Measurements from ENCODE around the gene COL6A5. TPM values are rescaled to one million over a fixed set of nuclear protein-coding genes. Genes with fewer than 3 reads are reported as not detected.
A peak's percentile ranks its signal among the peaks of the same experiment; 100 is the strongest.

Gene COL6A5
- total and polyA plus RNA-seq, 11 donors = 0.03 to 0.14 TPM; not detected in 9

DNA sequence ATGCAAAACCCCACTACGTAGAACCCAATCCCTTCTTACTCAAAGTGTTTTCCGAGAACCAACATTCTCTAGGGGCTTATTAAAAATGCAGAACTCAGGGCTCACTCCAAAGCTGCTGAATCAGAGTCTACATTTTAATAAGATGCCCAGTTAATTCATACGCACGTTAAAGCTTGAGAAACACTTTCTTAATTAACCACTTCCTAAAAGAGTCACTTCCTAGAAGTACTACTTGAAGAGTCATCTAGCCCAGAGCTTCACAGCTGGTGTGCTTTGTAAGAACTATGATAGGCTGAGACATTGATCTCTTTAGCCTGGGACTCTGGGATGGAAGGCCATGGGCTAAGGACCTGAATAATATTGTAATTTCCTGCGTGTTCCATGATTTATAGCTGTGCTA is 9.0 kb downstream of the COL6A5 start:
- H3K4me3 ChIP-seq = no peak overlapping the region
- no peak overlapping the region for H3K27ac ChIP-seq
- no peak for DNase-seq
- WGBS, 4 donors = 71 to 77% (median 76%) methylated on average over 5 of the region's 5 CpGs
- no peak for ATAC-seq
- intact Hi-C loops (cut with DNase I) = no loop called here
- peaks cover 0 to 4% (median 0%) of the 10 kb centered on the region in 12 donors for H3K4me1 ChIP-seq
- H3K36me3 ChIP-seq = no peaks in the 10 kb centered on the region
- no peak for TF ChIP-seq POLR2A (IDR thresholded peaks at IDR 0.05)
- TF ChIP-seq, protein P1, sequence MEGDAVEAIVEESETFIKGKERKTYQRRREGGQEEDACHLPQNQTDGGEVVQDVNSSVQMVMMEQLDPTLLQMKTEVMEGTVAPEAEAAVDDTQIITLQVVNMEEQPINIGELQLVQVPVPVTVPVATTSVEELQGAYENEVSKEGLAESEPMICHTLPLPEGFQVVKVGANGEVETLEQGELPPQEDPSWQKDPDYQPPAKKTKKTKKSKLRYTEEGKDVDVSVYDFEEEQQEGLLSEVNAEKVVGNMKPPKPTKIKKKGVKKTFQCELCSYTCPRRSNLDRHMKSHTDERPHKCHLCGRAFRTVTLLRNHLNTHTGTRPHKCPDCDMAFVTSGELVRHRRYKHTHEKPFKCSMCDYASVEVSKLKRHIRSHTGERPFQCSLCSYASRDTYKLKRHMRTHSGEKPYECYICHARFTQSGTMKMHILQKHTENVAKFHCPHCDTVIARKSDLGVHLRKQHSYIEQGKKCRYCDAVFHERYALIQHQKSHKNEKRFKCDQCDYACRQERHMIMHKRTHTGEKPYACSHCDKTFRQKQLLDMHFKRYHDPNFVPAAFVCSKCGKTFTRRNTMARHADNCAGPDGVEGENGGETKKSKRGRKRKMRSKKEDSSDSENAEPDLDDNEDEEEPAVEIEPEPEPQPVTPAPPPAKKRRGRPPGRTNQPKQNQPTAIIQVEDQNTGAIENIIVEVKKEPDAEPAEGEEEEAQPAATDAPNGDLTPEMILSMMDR (IDR thresholded peaks at IDR 0.05) = no peak
- H3K9me3 ChIP-seq = no peaks in the 10 kb centered on the region
- H3K27me3 ChIP-seq = peaks cover 0 to 6% (median 0%) of the 10 kb centered on the region in 9 donors

GRCh38 chr3:130374033-130374432 is 28.6 kb downstream of the COL6A5 start:
- DNase-seq = no peak
- 78 to 85% (median 80%) methylated on average over 3 of the region's 3 CpGs for WGBS, 4 donors
- H3K27me3 ChIP-seq = no peaks in the 10 kb centered on the region
- H3K4me1 ChIP-seq = no peaks in the 10 kb centered on the region
- intact Hi-C loops (cut with DNase I) = no loop called here
- H3K9me3 ChIP-seq = no peaks in the 10 kb centered on the region
- H3K4me3 ChIP-seq = no peak overlapping the region
- no peak overlapping the region for H3K27ac ChIP-seq
- TF ChIP-seq, protein P1 (IDR thresholded peaks at IDR 0.05) = peak in 1 of 12 donors; percentile 12
- TF ChIP-seq POLR2A (IDR thresholded peaks at IDR 0.05) = no peak
- no peak for ATAC-seq
- H3K36me3 ChIP-seq = no peaks in the 10 kb centered on the region

GRCh38 chr3:130374908-130375307 is 29.4 kb downstream of the COL6A5 start:
- 62 to 78% (median 74%) methylated on average over 1 of the region's 1 CpG for WGBS, 4 donors
- TF ChIP-seq POLR2A (IDR thresholded peaks at IDR 0.05) = no peak
- TF ChIP-seq, protein P1 (IDR thresholded peaks at IDR 0.05) = no peak
- H3K27ac ChIP-seq = no peak overlapping the region

DNA sequence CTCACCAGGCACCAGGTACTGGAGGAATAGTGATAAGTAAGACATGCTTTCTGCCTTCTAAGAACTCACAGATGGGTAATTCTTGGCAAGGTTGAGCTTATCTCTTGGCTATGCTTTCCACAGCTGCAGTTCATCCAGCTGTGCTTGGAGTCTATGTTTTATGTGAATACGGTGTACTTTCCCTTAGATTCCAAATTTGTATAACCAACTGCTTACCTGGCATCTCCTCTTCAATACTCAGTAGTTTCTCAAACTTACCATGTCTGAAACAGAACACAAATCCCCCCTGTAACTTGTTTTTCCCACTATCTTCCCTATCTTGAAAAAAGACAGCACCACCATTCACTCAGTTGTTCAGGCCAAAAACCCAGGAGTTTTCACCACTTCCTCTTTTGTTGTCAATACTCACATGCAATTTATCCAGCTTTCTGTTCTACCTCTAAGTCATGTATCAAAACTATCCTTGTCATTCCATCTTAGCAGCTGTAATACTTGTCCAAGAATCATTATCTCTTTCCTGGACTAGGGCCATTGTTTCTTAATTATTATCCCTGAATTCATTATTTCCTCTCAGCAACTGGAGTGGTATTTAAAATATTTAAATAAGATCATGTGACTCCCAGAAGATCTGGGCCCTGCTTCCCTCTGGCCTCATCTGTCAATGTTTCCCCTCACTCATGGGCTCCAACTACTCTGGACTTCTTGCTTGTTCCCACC is 32.6 kb downstream of the COL6A5 start:
- TF ChIP-seq, protein P1 (IDR thresholded peaks at IDR 0.05) = no peak
- TF ChIP-seq POLR2A (IDR thresholded peaks at IDR 0.05) = no peak
- DNase-seq (no peak), ATAC-seq (no peak)
- H3K36me3 ChIP-seq = no peaks in the 10 kb centered on the region
- no peak overlapping the region for H3K4me3 ChIP-seq
- no peaks in the 10 kb centered on the region for H3K27me3 ChIP-seq
- H3K27ac ChIP-seq = no peak overlapping the region
- 57 to 79% (median 67%) methylated on average over 1 of the region's 1 CpG for WGBS, 4 donors
- no peaks in the 10 kb centered on the region for H3K4me1 ChIP-seq
- intact Hi-C loops (cut with DNase I) = no loop called here
- no peaks in the 10 kb centered on the region for H3K9me3 ChIP-seq

More at GRCh38 chr3:130374908-130375307, 29.4 kb downstream of the COL6A5 start:
- no peak overlapping the region for H3K4me3 ChIP-seq
- H3K4me1 ChIP-seq = no peaks in the 10 kb centered on the region
- no peaks in the 10 kb centered on the region for H3K9me3 ChIP-seq
- H3K36me3 ChIP-seq = no peaks in the 10 kb centered on the region
- ATAC-seq = no peak
- intact Hi-C loops (cut with DNase I) = no loop called here
- H3K27me3 ChIP-seq = no peaks in the 10 kb centered on the region
- no peak for DNase-seq
